OCI-LY7 (cell line): Measurements from ENCODE around the gene STX8.

Experiments
- CTCF ChIP-seq: fragments of 200-600 bp; sonication (generic); conservative IDR thresholded peaks from 2 replicates; pipeline ENCODE4 v1.5.1; 2014; ENCODE audit warnings: mild to moderate bottlenecking, antibody characterized with exemption, low read length, moderate library complexity, mixed read lengths
- EZH2phosphoT487 ChIP-seq: fragments of 200-600 bp; sonication (generic); IDR thresholded peaks from 2 replicates; pipeline ENCODE4 v1.6.1; 2018; ENCODE audit warnings: low read depth, borderline replicate concordance, mild to moderate bottlenecking, mixed run types, antibody characterized with exemption, low read length, moderate library complexity, mixed read lengths

DNA sequence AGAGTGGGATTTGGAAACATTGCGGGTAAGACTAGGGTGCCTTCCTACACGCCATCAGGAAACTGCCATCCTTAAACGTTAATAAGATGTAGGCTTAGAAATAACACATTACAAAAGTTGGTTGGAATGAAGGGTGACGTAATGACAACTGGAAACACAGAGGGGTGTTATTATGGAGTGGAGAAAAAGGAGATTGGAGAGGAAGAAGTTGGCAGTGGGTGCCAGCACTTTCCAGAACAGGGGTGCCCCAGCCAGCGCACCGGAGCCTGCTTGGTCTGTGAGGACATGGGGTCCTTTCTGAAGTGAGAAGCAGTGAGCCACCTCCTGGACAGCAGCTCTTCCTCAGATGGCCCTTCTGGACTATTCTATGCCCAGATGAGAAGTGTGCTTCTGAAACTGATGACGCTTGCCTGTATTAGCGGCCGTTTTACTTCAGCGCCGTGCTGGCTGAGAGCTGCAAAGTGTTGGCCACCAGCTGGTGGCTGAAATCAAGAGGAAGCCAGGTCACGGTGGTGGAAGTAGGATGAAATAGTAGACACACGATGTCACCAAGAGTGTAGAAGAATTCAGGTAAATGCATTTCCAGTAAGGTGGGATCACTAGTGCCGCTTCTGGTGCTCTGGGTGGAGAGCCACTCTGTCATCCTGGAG lies 309.5 kb downstream of the STX8 start:
- no peak for TF ChIP-seq EZH2phosphoT487
- no peak for TF ChIP-seq CTCF
